Measurements from ENCODE around the gene ACADM. TPM values are rescaled to one million over a fixed set of nuclear protein-coding genes. Genes with fewer than 3 reads are reported as not detected.

ACADM gene
- total RNA-seq, 1 experiment from 2014 or later: 37.9 TPM

DNA sequence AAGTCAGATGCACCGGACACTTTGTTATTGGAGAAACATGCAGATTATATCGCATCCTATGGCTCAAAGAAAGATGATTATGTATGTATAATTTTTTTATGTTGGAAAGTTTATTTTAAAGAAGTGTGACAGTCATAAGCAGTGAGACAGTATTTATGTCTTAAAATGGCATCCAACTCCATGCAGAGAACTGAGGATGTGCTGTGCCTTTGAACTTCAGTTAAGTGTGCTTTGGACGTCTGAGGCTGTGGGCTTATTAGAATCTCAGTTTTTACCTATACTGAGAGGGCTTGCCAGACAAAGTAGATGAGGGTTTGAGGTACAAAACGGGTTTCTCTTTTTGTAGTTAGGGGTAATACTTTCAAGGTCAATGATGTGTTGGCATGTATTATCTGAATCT lies 63.0 kb downstream of the ACADM start:
- POLR2A ChIA-PET: interaction anchor here (1.2 kb wide), 1 partner anchor 9 kb away, joined by 4 read pairs; the partner anchor contains the start of gene MSH4
- DNase-seq (ENCODE audit: low spot score) (no peak), ATAC-seq (no peak)
- CTCF ChIA-PET: no interaction called here
- Mint-ChIP-seq H3K4me3 (peak overlapping the region; percentile 99), H3K36me3 (peaks cover 65% of the 10 kb centered on the region), H3K27me3 (ENCODE audit: low read depth) (no peaks in the 10 kb centered on the region), H3K27ac (peak overlapping the region; percentile 97), H3K4me1 (peaks cover 36% of the 10 kb centered on the region), H3K9me3 (no peaks in the 10 kb centered on the region)
- no peak for TF ChIP-seq IRF2 (CRISPR knock-in tag; IDR thresholded peaks at IDR 0.05; ENCODE audit: borderline replicate concordance, low read depth)
- no peak for TF ChIP-seq CDX4 (CRISPR knock-in tag; IDR thresholded peaks at IDR 0.05; ENCODE audit: borderline replicate concordance)
- no peak for TF ChIP-seq HMGXB4 (CRISPR knock-in tag; IDR thresholded peaks at IDR 0.05)
- TF ChIP-seq, protein P1, sequence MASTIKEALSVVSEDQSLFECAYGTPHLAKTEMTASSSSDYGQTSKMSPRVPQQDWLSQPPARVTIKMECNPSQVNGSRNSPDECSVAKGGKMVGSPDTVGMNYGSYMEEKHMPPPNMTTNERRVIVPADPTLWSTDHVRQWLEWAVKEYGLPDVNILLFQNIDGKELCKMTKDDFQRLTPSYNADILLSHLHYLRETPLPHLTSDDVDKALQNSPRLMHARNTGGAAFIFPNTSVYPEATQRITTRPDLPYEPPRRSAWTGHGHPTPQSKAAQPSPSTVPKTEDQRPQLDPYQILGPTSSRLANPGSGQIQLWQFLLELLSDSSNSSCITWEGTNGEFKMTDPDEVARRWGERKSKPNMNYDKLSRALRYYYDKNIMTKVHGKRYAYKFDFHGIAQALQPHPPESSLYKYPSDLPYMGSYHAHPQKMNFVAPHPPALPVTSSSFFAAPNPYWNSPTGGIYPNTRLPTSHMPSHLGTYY (CRISPR knock-in tag; IDR thresholded peaks at IDR 0.05): 0 out of 2 replicates have a peak, but pooled peaks have one; percentile 41

DNA sequence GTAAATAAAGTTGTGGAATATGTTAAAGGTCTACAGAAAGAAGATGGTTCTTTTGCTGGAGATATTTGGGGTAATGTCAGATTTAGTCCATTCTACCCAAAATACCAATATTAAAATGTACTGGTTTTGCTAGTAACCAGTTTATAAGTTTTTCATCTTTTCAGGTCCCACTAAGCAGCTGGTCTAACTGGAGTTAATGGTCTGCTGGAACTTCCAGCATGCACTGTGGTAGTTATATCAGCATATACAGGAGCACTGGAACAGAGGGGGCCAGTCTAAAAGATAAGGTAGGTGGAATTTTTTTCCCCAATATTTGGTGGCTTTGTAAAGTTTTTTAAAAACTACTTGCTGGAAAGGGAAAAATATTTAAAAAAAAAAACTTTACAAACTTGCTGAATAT lies 65.5 kb downstream of the ACADM start:
- peaks cover 36% of the 10 kb centered on the region for H3K4me1 Mint-ChIP-seq
- POLR2A ChIA-PET: no interaction called here
- ATAC-seq (no peak), DNase-seq (ENCODE audit: low spot score) (no peak)
- peaks cover 89% of the 10 kb centered on the region for H3K36me3 Mint-ChIP-seq
- no peaks in the 10 kb centered on the region for H3K27me3 Mint-ChIP-seq (ENCODE audit: low read depth)
- CTCF ChIA-PET: no interaction called here
- no peaks in the 10 kb centered on the region for H3K9me3 Mint-ChIP-seq
- H3K27ac Mint-ChIP-seq: peak overlapping the region; percentile 96
- H3K4me3 Mint-ChIP-seq: peak overlapping the region; percentile 99
- TF ChIP-seq ATF2 (CRISPR knock-in tag; IDR thresholded peaks at IDR 0.05; ENCODE audit: borderline replicate concordance, low read depth) (no peak), HMGA2 (CRISPR knock-in tag; IDR thresholded peaks at IDR 0.05) (no peak), GABPB1 (CRISPR knock-in tag; IDR thresholded peaks at IDR 0.05) (no peak), SP1 (CRISPR knock-in tag; conservative IDR thresholded peaks at IDR 0.05) (no peak), SOX15 (CRISPR knock-in tag; IDR thresholded peaks at IDR 0.05) (no peak), CDX4 (CRISPR knock-in tag; IDR thresholded peaks at IDR 0.05; ENCODE audit: borderline replicate concordance) (no peak), ZNF423 (CRISPR knock-in tag; IDR thresholded peaks at IDR 0.05) (no peak), KAT7 (CRISPR knock-in tag; IDR thresholded peaks at IDR 0.05; ENCODE audit: borderline replicate concordance) (no peak), MYBL2 (CRISPR knock-in tag; IDR thresholded peaks at IDR 0.05) (no peak), NFYB (CRISPR knock-in tag; conservative IDR thresholded peaks at IDR 0.05; ENCODE audit: low read depth) (no peak), E2F5 (CRISPR knock-in tag; IDR thresholded peaks at IDR 0.05) (no peak), ZMAT4 (CRISPR knock-in tag; IDR thresholded peaks at IDR 0.05) (no peak), CREB1 (CRISPR knock-in tag; IDR thresholded peaks at IDR 0.05) (no peak), STAT6 (CRISPR knock-in tag; conservative IDR thresholded peaks at IDR 0.05; ENCODE audit: low read depth) (no peak), FOXJ3 (CRISPR knock-in tag; IDR thresholded peaks at IDR 0.05; ENCODE audit: borderline replicate concordance) (no peak), RELA (CRISPR knock-in tag; IDR thresholded peaks at IDR 0.05; ENCODE audit: borderline replicate concordance) (no peak)
- TF ChIP-seq, protein P2, sequence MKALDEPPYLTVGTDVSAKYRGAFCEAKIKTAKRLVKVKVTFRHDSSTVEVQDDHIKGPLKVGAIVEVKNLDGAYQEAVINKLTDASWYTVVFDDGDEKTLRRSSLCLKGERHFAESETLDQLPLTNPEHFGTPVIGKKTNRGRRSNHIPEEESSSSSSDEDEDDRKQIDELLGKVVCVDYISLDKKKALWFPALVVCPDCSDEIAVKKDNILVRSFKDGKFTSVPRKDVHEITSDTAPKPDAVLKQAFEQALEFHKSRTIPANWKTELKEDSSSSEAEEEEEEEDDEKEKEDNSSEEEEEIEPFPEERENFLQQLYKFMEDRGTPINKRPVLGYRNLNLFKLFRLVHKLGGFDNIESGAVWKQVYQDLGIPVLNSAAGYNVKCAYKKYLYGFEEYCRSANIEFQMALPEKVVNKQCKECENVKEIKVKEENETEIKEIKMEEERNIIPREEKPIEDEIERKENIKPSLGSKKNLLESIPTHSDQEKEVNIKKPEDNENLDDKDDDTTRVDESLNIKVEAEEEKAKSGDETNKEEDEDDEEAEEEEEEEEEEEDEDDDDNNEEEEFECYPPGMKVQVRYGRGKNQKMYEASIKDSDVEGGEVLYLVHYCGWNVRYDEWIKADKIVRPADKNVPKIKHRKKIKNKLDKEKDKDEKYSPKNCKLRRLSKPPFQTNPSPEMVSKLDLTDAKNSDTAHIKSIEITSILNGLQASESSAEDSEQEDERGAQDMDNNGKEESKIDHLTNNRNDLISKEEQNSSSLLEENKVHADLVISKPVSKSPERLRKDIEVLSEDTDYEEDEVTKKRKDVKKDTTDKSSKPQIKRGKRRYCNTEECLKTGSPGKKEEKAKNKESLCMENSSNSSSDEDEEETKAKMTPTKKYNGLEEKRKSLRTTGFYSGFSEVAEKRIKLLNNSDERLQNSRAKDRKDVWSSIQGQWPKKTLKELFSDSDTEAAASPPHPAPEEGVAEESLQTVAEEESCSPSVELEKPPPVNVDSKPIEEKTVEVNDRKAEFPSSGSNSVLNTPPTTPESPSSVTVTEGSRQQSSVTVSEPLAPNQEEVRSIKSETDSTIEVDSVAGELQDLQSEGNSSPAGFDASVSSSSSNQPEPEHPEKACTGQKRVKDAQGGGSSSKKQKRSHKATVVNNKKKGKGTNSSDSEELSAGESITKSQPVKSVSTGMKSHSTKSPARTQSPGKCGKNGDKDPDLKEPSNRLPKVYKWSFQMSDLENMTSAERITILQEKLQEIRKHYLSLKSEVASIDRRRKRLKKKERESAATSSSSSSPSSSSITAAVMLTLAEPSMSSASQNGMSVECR (CRISPR knock-in tag; IDR thresholded peaks at IDR 0.05; ENCODE audit: borderline replicate concordance): no peak

Data from WTC11 (cell line).